Nephron (organoid): ENCODE results near the gene ADCY5.

ENCODE experiments used
- H3K27ac Mint-ChIP-seq, 3 experiments: 2 replicates each; pipeline ENCODE4 v1.8.0; 2020; ENCODE audit warnings: mixed read lengths in 3 of 3, mild to moderate bottlenecking in 2 of 3, moderate library complexity in 1 of 3
- H3K27me3 Mint-ChIP-seq: 2 replicates; pipeline ENCODE4 v1.8.0; 2021; ENCODE audit warnings: low read depth, mild to moderate bottlenecking, moderate library complexity, mixed read lengths
- H3K36me3 Mint-ChIP-seq: 2 replicates; pipeline ENCODE4 v1.8.0; 2020; ENCODE audit warnings: low read depth, mixed read lengths
- H3K4me1 Mint-ChIP-seq: 2 replicates; pipeline ENCODE4 v1.8.0; 2020; ENCODE audit warnings: mixed read lengths
- H3K4me3 Mint-ChIP-seq, 3 experiments: 2 replicates each; pipeline ENCODE4 v1.8.0; 2020; ENCODE audit warnings: mild to moderate bottlenecking in 3 of 3, mixed read lengths in 3 of 3, moderate library complexity in 2 of 3
- H3K9me3 Mint-ChIP-seq: 2 replicates; pipeline ENCODE4 v1.8.0; 2020; ENCODE audit warnings: mixed read lengths
- TF ChIP-seq, protein P1 (sequence below), 3 experiments: fragments of 200-600 bp; sonication (generic); IDR thresholded peaks; one replicate each; pipeline ENCODE4 v1.5.0; 2021; ENCODE audit warnings: antibody characterized with exemption in 3 of 3; ENCODE audit not compliant: unreplicated experiment in 3 of 3

Gene ADCY5

GRCh38 chr3:123385981-123386380 is 62.9 kb downstream of the ADCY5 start:
- Mint-ChIP-seq H3K36me3 (no peaks in the 10 kb centered on the region), H3K27ac (peak overlapping the region; percentile 91 to 97 (median 94)), H3K9me3 (no peaks in the 10 kb centered on the region), H3K4me3 (peak overlapping the region in 1 of 3 experiments; percentile 44), H3K4me1 (peaks cover 78% of the 10 kb centered on the region), H3K27me3 (peaks cover 4% of the 10 kb centered on the region)
- TF ChIP-seq, protein P1, sequence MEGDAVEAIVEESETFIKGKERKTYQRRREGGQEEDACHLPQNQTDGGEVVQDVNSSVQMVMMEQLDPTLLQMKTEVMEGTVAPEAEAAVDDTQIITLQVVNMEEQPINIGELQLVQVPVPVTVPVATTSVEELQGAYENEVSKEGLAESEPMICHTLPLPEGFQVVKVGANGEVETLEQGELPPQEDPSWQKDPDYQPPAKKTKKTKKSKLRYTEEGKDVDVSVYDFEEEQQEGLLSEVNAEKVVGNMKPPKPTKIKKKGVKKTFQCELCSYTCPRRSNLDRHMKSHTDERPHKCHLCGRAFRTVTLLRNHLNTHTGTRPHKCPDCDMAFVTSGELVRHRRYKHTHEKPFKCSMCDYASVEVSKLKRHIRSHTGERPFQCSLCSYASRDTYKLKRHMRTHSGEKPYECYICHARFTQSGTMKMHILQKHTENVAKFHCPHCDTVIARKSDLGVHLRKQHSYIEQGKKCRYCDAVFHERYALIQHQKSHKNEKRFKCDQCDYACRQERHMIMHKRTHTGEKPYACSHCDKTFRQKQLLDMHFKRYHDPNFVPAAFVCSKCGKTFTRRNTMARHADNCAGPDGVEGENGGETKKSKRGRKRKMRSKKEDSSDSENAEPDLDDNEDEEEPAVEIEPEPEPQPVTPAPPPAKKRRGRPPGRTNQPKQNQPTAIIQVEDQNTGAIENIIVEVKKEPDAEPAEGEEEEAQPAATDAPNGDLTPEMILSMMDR (IDR thresholded peaks at IDR 0.05; ENCODE audit: unreplicated experiment in 3 of 3): no peak

- no peaks in the 10 kb centered on the region for H3K9me3 Mint-ChIP-seq
- no peak overlapping the region for H3K4me3 Mint-ChIP-seq
- H3K4me1 Mint-ChIP-seq: peaks cover 82% of the 10 kb centered on the region
- H3K36me3 Mint-ChIP-seq: no peaks in the 10 kb centered on the region
- TF ChIP-seq, protein P1 (IDR thresholded peaks at IDR 0.05; ENCODE audit: unreplicated experiment in 3 of 3): no peak
- H3K27me3 Mint-ChIP-seq: peaks cover 4% of the 10 kb centered on the region
- H3K27ac Mint-ChIP-seq: peak overlapping the region; percentile 92 to 97 (median 94)
Measured at GRCh38 chr3:123385499-123385898, 63.4 kb downstream of the ADCY5 start.

DNA sequence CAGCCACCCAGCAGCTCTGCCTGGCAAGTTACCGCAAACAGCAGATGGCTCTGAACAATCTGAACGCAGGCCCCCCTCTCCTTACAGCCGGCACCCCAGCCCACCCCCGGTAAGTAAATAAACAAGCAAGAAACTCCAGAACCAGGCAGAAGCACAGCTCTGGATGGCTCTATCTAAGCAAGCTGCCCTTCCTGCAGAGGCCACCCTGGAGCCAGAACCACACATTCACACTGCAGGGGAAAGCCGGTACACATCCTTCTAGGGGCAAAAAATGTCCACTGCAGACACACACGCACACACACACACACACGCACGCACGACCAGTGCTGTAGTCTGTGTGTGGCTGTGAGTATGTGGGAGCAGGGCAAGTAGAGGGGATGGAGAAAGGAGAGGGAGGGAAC is 63.9 kb downstream of the ADCY5 start:
- Mint-ChIP-seq H3K27me3 (peaks cover 4% of the 10 kb centered on the region), H3K4me1 (peaks cover 83% of the 10 kb centered on the region), H3K4me3 (peak overlapping the region in 2 of 3 experiments; percentile 13 to 29), H3K9me3 (no peaks in the 10 kb centered on the region), H3K36me3 (no peaks in the 10 kb centered on the region), H3K27ac (peak overlapping the region; percentile 27 to 97 (median 92))
- TF ChIP-seq, protein P1 (IDR thresholded peaks at IDR 0.05; ENCODE audit: unreplicated experiment in 3 of 3): no peak

DNA sequence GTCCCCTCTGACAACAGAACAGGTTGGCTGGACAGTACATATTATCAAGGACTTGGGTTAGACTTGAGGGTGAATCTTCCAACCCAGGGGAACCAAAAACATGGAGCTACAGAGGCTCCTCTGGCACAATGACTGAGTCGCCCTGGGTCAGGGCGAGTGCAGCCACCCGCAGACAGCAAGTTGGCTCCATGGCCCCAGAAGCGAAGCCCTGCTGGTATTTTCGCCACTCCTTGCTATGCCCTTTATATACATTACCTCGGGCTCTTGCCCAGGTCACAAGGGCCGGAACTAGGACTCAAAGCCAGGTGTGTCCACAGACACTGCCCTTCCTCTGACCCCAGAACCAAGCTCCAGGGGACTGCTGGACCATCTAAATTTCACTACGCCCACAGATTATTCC is 64.6 kb downstream of the ADCY5 start:
- Mint-ChIP-seq H3K27me3 (peaks cover 4% of the 10 kb centered on the region), H3K27ac (peak overlapping the region; percentile 27 to 97 (median 92)), H3K36me3 (no peaks in the 10 kb centered on the region), H3K9me3 (no peaks in the 10 kb centered on the region), H3K4me1 (peaks cover 77% of the 10 kb centered on the region), H3K4me3 (peak overlapping the region in 1 of 3 experiments; percentile 1)
- TF ChIP-seq, protein P1 (IDR thresholded peaks at IDR 0.05; ENCODE audit: unreplicated experiment in 3 of 3): no peak

DNA sequence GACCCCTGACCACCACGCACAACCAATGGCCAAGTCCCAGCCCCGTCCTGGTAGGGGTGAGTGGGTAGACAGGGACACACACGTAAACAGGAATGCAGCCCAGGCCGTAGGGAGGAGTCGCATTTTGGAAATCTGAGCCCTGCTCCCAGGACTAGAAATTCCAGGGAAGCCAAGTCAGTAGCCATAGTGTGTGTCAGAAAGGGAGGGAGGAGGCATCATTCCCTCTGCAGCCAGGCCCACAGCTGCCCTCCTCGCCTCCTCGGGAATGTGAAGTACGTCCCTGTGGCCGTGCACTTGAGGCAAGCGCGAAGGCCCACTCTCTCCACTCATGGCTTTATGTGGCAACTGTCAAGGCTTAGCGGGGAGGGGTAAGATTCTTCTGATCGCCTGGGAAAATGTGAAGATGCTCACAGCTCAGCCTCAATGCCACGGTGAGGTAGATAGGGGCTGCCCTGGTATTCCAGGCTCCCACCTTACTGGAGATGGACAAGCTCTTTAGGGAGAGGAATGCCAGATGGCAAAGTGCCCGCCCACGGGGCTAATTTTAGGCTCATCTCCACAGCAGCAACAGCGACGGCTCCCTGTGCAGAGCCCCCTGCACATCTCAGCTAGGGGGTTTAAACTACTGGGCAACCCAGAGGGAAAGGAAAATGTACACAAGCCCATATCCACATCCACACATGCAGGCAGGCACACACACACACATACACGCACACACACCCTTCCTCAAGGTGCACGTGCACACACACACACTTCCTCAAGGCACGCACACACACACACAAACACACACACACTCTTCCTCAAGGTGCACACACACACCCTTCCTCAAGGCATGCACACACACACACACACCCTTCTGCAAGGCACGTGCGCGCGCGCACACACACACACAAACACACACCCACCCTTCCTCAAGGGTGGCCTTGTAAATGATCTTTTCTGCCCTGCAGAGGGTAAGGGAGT is 65.5 kb downstream of the ADCY5 start:
- Mint-ChIP-seq H3K36me3 (no peaks in the 10 kb centered on the region), H3K4me1 (peaks cover 69% of the 10 kb centered on the region), H3K27ac (peak overlapping the region; percentile 77 to 97 (median 88)), H3K4me3 (peak overlapping the region in 2 of 3 experiments; percentile 22 to 72), H3K9me3 (no peaks in the 10 kb centered on the region), H3K27me3 (peaks cover 4% of the 10 kb centered on the region)
- TF ChIP-seq, protein P1 (IDR thresholded peaks at IDR 0.05; ENCODE audit: unreplicated experiment in 3 of 3): no peak
